HFF-Myc (cell line): ENCODE results near the gene MARK4.

ENCODE experiments used
- DNase-seq: peaks from one replicate; pipeline ENCODE4 v3.0.0-alpha.2; 2011; ENCODE audit warnings: low read depth; ENCODE audit errors: extremely low read depth
- H3K4me3 ChIP-seq: replicated peaks from 2 replicates; pipeline ENCODE4 v1.5.1; 2011; ENCODE audit warnings: low read depth, mild to moderate bottlenecking, control low read depth, low read length
- CTCF ChIP-seq: IDR thresholded peaks from 2 replicates; pipeline ENCODE4 v1.5.1; 2012; ENCODE audit warnings: mild to moderate bottlenecking, low read depth, low read length, control low read depth; ENCODE audit errors: missing control alignments

Gene MARK4

DNA sequence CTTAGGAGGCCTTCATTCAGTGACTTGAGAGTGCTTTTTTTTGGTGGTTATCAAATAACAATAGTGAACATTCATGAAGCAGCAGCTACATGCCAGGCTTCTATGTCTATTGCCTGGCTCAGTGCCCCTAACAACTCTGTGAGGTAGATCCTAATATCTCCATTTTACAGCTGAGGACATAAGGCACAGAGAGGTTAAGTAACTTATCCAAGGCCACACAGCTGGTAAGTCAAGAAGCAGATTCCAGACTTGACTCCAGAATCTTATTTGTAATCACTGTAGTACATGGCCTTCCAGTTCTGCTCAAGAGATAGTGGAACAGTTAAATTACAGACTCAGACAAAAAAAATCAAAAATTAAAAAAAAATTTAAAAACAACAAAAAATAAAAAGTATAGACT lies 44.8 kb downstream of the MARK4 start:
- no peak overlapping the region for H3K4me3 ChIP-seq
- no peak for TF ChIP-seq CTCF
- no peak for DNase-seq

- TF ChIP-seq CTCF, result no peak
- H3K4me3 ChIP-seq, result no peak overlapping the region
- no peak for DNase-seq
Measured at GRCh38 chr19:45296355-45296754, 45.3 kb downstream of the MARK4 start.

GRCh38 chr19:45297674-45298073 lies 46.6 kb downstream of the MARK4 start:
- TF ChIP-seq CTCF, result no peak
- H3K4me3 ChIP-seq, result no peak overlapping the region
- no peak for DNase-seq

DNA sequence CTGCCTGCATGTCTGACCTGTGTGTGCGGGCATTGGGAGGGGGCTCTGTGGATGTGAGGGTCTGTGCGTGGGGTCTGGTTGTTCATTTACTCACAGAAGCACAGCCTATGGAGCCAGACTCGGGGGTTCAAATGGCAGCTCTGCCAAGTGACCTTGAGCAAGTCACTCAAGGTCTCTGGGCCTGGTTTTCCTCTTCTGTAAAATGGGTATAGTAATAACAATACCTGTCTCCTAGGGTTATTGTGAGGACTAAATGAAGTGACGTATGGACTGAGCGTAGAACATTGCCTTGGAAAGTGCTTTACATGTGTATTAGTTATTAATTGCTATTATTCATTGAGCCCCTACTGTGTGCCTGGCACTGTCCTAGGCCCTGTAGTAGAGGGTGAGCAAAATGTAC lies 47.2 kb downstream of the MARK4 start:
- no peak overlapping the region for H3K4me3 ChIP-seq
- no peak for DNase-seq
- no peak for TF ChIP-seq CTCF

DNA sequence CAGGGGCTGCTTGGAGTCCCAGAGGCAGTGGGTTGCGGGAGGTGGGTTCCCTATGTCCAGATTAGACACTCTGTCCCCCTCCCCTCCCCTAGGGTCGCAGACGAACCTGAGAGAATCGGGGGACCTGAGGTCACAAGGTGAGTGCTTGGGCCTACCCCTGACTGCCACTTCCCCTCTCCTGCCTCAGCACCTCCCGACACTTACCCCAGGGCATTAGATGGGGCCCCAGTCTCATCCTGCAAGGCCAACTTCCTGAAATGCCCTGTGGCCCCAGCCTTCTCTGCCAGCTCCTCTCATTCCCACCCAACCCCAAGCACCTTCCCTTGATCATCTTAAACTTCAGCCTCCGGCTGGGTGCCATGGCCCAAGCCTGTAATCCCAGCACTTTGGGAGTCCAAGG lies 48.6 kb downstream of the MARK4 start:
- no peak for TF ChIP-seq CTCF
- no peak overlapping the region for H3K4me3 ChIP-seq

DNA sequence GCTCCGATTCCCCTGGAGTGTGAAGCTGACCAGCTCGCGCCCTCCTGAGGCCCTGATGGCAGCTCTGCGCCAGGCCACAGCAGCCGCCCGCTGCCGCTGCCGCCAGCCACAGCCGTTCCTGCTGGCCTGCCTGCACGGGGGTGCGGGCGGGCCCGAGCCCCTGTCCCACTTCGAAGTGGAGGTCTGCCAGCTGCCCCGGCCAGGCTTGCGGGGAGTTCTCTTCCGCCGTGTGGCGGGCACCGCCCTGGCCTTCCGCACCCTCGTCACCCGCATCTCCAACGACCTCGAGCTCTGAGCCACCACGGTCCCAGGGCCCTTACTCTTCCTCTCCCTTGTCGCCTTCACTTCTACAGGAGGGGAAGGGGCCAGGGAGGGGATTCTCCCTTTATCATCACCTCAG lies 51.3 kb downstream of the MARK4 start:
- H3K4me3 ChIP-seq, result no peak overlapping the region
- DNase-seq, result no peak
- no peak for TF ChIP-seq CTCF

More for the DNA sequence above, 48.6 kb downstream of the MARK4 start:
- DNase-seq, result no peak

- no peak for DNase-seq
- TF ChIP-seq CTCF, result no peak
- no peak overlapping the region for H3K4me3 ChIP-seq
Measured at GRCh38 chr19:45303269-45304060, 52.4 kb downstream of the MARK4 start.
